Hepatocyte (in vitro differentiated cells): ENCODE measurements around the gene TRMO. TPM values are rescaled to one million over a fixed set of nuclear protein-coding genes. Genes with fewer than 3 reads are reported as not detected.

ENCODE experiments used
- DNase-seq: peaks from one replicate; pipeline ENCODE4 v3.0.0-alpha.2; 2016; ENCODE audit warnings: low spot score
- H2AFZ ChIP-seq: fragments of 200-600 bp; sonication (generic); 2 replicates; pipeline ENCODE4 v1.6.0; 2016; ENCODE audit warnings: antibody characterized with exemption, mild to moderate bottlenecking
- H3K27ac ChIP-seq: fragments of 200-600 bp; sonication (generic); 2 replicates; pipeline ENCODE4 v1.5.1; 2016; ENCODE audit warnings: mild to moderate bottlenecking
- H3K27me3 ChIP-seq: fragments of 200-600 bp; sonication (generic); 2 replicates; pipeline ENCODE4 v1.6.1; 2016
- H3K36me3 ChIP-seq: fragments of 200-600 bp; sonication (generic); replicated peaks from 2 replicates; pipeline ENCODE4 v1.5.1; 2016; ENCODE audit warnings: low read depth; ENCODE audit not compliant: insufficient read depth
- H3K4me1 ChIP-seq: fragments of 200-600 bp; sonication (generic); 2 replicates; pipeline ENCODE4 v1.5.1; 2016; ENCODE audit warnings: mild to moderate bottlenecking, moderate library complexity; ENCODE audit not compliant: insufficient read depth
- H3K4me2 ChIP-seq: fragments of 200-600 bp; sonication (generic); 2 replicates; pipeline ENCODE4 v1.6.0; 2016
- H3K4me3 ChIP-seq: fragments of 200-600 bp; sonication (generic); 2 replicates; pipeline ENCODE4 v1.5.1; 2016; ENCODE audit warnings: mild to moderate bottlenecking
- H3K79me2 ChIP-seq: fragments of 200-600 bp; sonication (generic); 2 replicates; pipeline ENCODE4 v1.6.0; 2017; ENCODE audit warnings: mild to moderate bottlenecking
- H3K9me2 ChIP-seq: fragments of 200-600 bp; sonication (generic); replicated peaks from 2 replicates; pipeline ENCODE4 v1.6.0; 2017; ENCODE audit warnings: mild to moderate bottlenecking; ENCODE audit not compliant: insufficient read depth
- H3K9me3 ChIP-seq: fragments of 200-600 bp; sonication (generic); 2 replicates; pipeline ENCODE4 v1.5.1; 2016; ENCODE audit warnings: low read depth, mild to moderate bottlenecking
- H4K20me1 ChIP-seq: fragments of 200-600 bp; sonication (generic); 2 replicates; pipeline ENCODE4 v1.6.0; 2016; ENCODE audit warnings: mild to moderate bottlenecking; ENCODE audit not compliant: insufficient read depth, poor library complexity, severe bottlenecking
- EZH2 ChIP-seq: fragments of 200-600 bp; sonication (generic); IDR thresholded peaks from 2 replicates; pipeline ENCODE4 v1.6.1; 2016; ENCODE audit warnings: antibody characterized with exemption, mild to moderate bottlenecking, borderline replicate concordance
- EZH2phosphoT487 ChIP-seq: fragments of 200-600 bp; sonication (generic); IDR thresholded peaks from one replicate; pipeline ENCODE4 v1.6.1; 2018; ENCODE audit warnings: antibody characterized with exemption, mild to moderate bottlenecking, low read depth, moderate library complexity; ENCODE audit not compliant: unreplicated experiment, severe bottlenecking
- WGBS: methylation state at CpG from one replicate; pipeline ENCODE4 v1.1.6; 2016; ENCODE audit warnings: low lambda C conversion rate; ENCODE audit errors: missing lambda C conversion rate; 5-methylcytosine and 5-hydroxymethylcytosine counted together
- polyA plus RNA-seq: library from polyadenylated mRNA; unstranded; fragments of >200 nt; fragmentation: Nextera tagmentation; extraction: Ambion mirVana; gene quantifications from 2 replicates; pipeline ENCODE4 v1.2.1, GENCODE V29; 2016
- total RNA-seq: library from RNA; depleted of rRNA; stranded (reverse); fragments of >200 nt; gene quantifications from 2 replicates; pipeline ENCODE4 v1.2.3, GENCODE V29; 2014
- TF ChIP-seq, protein P1 (sequence below): fragments of 200-600 bp; sonication (generic); IDR thresholded peaks from 2 replicates; pipeline ENCODE4 v1.5.1; 2016; ENCODE audit warnings: antibody characterized with exemption, mild to moderate bottlenecking; ENCODE audit not compliant: poor library complexity

Gene TRMO
- total and polyA plus RNA-seq, 2 experiments from 2014 or later = 10.8 to 22.6 TPM

DNA sequence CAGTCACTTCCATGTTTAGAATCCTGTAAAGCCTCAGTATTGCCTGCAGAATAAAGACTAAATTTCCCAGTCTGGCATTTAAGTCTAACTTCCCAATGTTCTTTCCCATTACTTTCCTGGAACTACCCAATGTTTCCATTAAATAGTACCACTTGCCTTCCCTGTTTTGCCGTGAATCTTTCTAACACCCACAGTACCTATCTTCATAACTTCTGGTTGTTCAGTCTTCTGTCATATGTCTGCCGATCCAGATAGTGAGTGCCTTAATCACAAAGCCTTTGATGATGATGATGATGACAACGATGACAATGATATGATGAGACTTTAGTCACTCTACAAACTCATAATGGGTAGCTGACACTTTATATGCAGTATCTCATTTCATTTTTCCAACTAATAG, 22.3 kb upstream of the TRMO start:
- H3K9me2 ChIP-seq = no peaks in the 10 kb centered on the region
- TF ChIP-seq, protein P1, sequence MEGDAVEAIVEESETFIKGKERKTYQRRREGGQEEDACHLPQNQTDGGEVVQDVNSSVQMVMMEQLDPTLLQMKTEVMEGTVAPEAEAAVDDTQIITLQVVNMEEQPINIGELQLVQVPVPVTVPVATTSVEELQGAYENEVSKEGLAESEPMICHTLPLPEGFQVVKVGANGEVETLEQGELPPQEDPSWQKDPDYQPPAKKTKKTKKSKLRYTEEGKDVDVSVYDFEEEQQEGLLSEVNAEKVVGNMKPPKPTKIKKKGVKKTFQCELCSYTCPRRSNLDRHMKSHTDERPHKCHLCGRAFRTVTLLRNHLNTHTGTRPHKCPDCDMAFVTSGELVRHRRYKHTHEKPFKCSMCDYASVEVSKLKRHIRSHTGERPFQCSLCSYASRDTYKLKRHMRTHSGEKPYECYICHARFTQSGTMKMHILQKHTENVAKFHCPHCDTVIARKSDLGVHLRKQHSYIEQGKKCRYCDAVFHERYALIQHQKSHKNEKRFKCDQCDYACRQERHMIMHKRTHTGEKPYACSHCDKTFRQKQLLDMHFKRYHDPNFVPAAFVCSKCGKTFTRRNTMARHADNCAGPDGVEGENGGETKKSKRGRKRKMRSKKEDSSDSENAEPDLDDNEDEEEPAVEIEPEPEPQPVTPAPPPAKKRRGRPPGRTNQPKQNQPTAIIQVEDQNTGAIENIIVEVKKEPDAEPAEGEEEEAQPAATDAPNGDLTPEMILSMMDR = no peak
- TF ChIP-seq EZH2 = no peak
- no peak for TF ChIP-seq EZH2phosphoT487
- no peaks in the 10 kb centered on the region for H3K9me3 ChIP-seq
- peaks cover 51% of the 10 kb centered on the region for H3K27me3 ChIP-seq
- no peaks in the 10 kb centered on the region for H3K36me3 ChIP-seq
- H3K4me2 ChIP-seq = no peak overlapping the region
- no peaks in the 10 kb centered on the region for H4K20me1 ChIP-seq
- no peaks in the 10 kb centered on the region for H3K4me1 ChIP-seq
- H3K4me3 ChIP-seq = no peak overlapping the region
- no peak for DNase-seq
- no peak overlapping the region for H3K27ac ChIP-seq
- 80% methylated on average over 3 of the region's 3 CpGs for WGBS
- H2AFZ ChIP-seq = no peak overlapping the region
- H3K79me2 ChIP-seq = no peaks in the 10 kb centered on the region

DNA sequence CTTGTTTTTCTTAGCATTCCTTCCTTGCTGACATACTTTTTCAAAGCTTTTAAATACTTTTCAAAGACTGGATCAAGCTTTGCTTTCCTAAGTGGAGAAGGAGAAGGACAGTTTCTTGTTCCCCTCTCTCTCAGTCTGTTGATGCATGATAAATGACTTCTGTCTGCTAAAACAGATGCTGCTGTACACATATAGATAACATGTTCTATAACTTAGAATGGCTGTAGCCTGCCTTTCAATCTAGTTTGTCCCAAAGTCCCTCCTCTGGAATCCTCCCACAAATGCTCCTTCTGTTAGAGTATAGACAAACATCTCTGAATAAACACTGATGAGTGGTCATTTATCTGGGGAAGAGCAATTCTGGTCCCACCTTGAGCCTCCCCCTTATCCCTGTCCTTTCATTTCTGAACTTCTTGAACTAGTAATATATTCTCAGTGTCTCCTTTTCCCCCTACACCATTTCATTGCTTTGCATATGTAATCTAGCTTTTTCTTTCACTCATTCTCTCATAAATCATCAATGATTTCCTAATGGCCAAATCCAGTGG, 21.1 kb upstream of the TRMO start:
- no peaks in the 10 kb centered on the region for H3K4me1 ChIP-seq
- H3K9me3 ChIP-seq = no peaks in the 10 kb centered on the region
- no peak for DNase-seq
- peaks cover 62% of the 10 kb centered on the region for H3K27me3 ChIP-seq
- TF ChIP-seq EZH2 (no peak), EZH2phosphoT487 (no peak)
- TF ChIP-seq, protein P1 = no peak
- H3K79me2 ChIP-seq = no peaks in the 10 kb centered on the region
- H4K20me1 ChIP-seq = no peaks in the 10 kb centered on the region
- no peak overlapping the region for H2AFZ ChIP-seq
- H3K36me3 ChIP-seq = no peaks in the 10 kb centered on the region
- no peak overlapping the region for H3K27ac ChIP-seq
- H3K4me2 ChIP-seq = no peak overlapping the region
- H3K9me2 ChIP-seq = no peaks in the 10 kb centered on the region
- H3K4me3 ChIP-seq = no peak overlapping the region

DNA sequence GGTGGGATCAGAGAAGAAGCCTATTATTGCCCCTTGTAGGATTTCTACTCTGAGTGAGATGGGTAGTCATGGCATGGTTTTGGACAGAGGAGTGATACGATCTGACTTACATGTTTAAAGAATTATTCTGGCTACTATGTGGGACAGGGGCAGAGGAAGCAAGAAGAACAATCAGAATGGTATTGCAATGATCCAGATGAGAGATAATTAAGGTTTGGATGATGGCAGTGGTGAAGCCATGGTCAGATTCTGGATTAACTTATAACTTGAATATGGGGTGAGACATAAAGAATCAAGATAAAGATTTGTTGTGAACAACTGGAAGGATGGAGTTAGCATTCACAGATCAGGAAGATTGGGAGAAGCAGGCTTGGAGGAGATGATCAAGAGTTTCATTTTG, 19.0 kb upstream of the TRMO start:
- Histone ChIP-seq H3K36me3 (no peaks in the 10 kb centered on the region), H3K4me2 (no peak overlapping the region), H3K9me2 (no peaks in the 10 kb centered on the region), H4K20me1 (no peaks in the 10 kb centered on the region), H3K4me1 (no peaks in the 10 kb centered on the region), H3K27ac (no peak overlapping the region), H3K4me3 (no peak overlapping the region), H3K9me3 (no peaks in the 10 kb centered on the region), H3K79me2 (no peaks in the 10 kb centered on the region), H2AFZ (no peak overlapping the region), H3K27me3 (peaks cover 80% of the 10 kb centered on the region)
- TF ChIP-seq EZH2phosphoT487 = no peak
- TF ChIP-seq EZH2 = no peak
- TF ChIP-seq, protein P1 = no peak
- DNase-seq = no peak
- WGBS = 92% methylated on average over 1 of the region's 1 CpG

DNA sequence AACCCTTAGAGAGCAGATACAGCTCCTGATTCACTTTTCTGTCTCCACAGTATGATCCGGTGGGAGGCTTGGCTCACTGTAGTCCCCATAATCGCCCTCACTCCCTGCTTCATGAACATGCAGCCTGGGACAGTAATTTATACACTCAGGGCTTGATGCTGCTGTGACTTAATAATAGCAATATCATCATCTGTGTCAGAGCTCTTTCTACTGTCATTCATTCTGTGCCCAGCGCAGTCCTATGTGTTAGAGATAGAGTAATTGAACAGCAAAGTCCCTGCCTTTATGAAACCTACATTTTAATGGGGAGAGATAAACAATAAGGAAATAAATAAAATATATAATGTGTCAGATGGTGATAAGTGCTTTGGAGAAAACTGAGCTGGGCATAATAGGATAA, 18.4 kb upstream of the TRMO start:
- no peaks in the 10 kb centered on the region for H3K79me2 ChIP-seq
- H3K4me3 ChIP-seq = no peak overlapping the region
- TF ChIP-seq, protein P1 = no peak
- no peak for TF ChIP-seq EZH2
- no peak for TF ChIP-seq EZH2phosphoT487
- no peaks in the 10 kb centered on the region for H4K20me1 ChIP-seq
- 70% methylated on average over 3 of the region's 3 CpGs for WGBS
- no peaks in the 10 kb centered on the region for H3K9me2 ChIP-seq
- no peak overlapping the region for H3K4me2 ChIP-seq
- H3K36me3 ChIP-seq = no peaks in the 10 kb centered on the region
- no peak overlapping the region for H3K27ac ChIP-seq
- no peak overlapping the region for H2AFZ ChIP-seq
- peaks cover 86% of the 10 kb centered on the region for H3K27me3 ChIP-seq
- no peaks in the 10 kb centered on the region for H3K4me1 ChIP-seq
- no peak for DNase-seq
- no peaks in the 10 kb centered on the region for H3K9me3 ChIP-seq
